Karpas-422 (cell line): ENCODE data around the gene GPC5. TPM values are rescaled to one million over a fixed set of nuclear protein-coding genes. Genes with fewer than 3 reads are reported as not detected.
"Not testable (repeated sequence)": the region's sequence is repeated elsewhere in the genome, so short reads cannot be mapped to it uniquely, and the experiment has no call there.

ENCODE experiments used
- DNase-seq: peaks from one replicate; pipeline ENCODE4 v3.0.0-alpha.2; 2015
- H2AFZ ChIP-seq: fragments of 200-600 bp; sonication (generic); 2 replicates; pipeline ENCODE4 v1.6.1; 2014; ENCODE audit warnings: antibody characterized with exemption, low read length, mixed read lengths
- H3K27ac ChIP-seq: fragments of 200-600 bp; sonication (generic); 2 replicates; pipeline ENCODE4 v1.5.1; 2014; ENCODE audit warnings: mild to moderate bottlenecking, low read length, moderate library complexity
- H3K27me3 ChIP-seq: fragments of 200-600 bp; sonication (generic); 2 replicates; pipeline ENCODE4 v1.6.1; 2014; ENCODE audit warnings: low read length, mixed read lengths
- H3K36me3 ChIP-seq: fragments of 200-600 bp; sonication (generic); 2 replicates; pipeline ENCODE4 v1.6.1; 2014; ENCODE audit warnings: low read length, mixed read lengths; ENCODE audit not compliant: insufficient read depth
- H3K4me1 ChIP-seq: fragments of 200-600 bp; sonication (generic); 2 replicates; pipeline ENCODE4 v1.6.1; 2014; ENCODE audit warnings: mild to moderate bottlenecking, low read length, mixed read lengths
- H3K4me2 ChIP-seq: fragments of 200-600 bp; sonication (generic); 2 replicates; pipeline ENCODE4 v1.6.1; 2014; ENCODE audit warnings: low read length, low read depth, mild to moderate bottlenecking; ENCODE audit not compliant: poor library complexity, severe bottlenecking
- H3K4me3 ChIP-seq: fragments of 200-600 bp; sonication (generic); 2 replicates; pipeline ENCODE4 v1.5.1; 2014; ENCODE audit warnings: mild to moderate bottlenecking, antibody characterized with exemption, low read length, mixed read lengths
- H3K79me2 ChIP-seq: fragments of 200-600 bp; sonication (generic); 2 replicates; pipeline ENCODE4 v1.6.1; 2014; ENCODE audit warnings: mild to moderate bottlenecking, low read length, mixed read lengths
- H3K9ac ChIP-seq: fragments of 200-600 bp; sonication (generic); 2 replicates; pipeline ENCODE4 v1.6.0; 2014; ENCODE audit warnings: low read length
- H3K9me2 ChIP-seq: fragments of 200-600 bp; sonication (generic), shearing (Covaris generic); replicated peaks from 2 replicates; pipeline ENCODE4 v1.6.0; 2014; ENCODE audit warnings: mild to moderate bottlenecking, low read length, moderate library complexity; ENCODE audit not compliant: insufficient read depth
- H3K9me3 ChIP-seq: fragments of 300-700, 200-600 bp; sonication (generic); 2 replicates; pipeline ENCODE4 v1.6.1; 2014; ENCODE audit warnings: low read length, mixed read lengths
- H4K20me1 ChIP-seq: fragments of 200-600 bp; sonication (generic); 2 replicates; pipeline ENCODE4 v1.6.1; 2014; ENCODE audit warnings: mild to moderate bottlenecking, antibody characterized with exemption, low read length, low read depth; ENCODE audit not compliant: insufficient read depth
- total RNA-seq: library from RNA; depleted of rRNA; stranded (reverse); fragments of >200 nt; shearing (Covaris generic); gene quantifications from 2 replicates; pipeline ENCODE4 v1.2.3, GENCODE V29; 2014; ENCODE audit warnings: low replicate concordance

GPC5 gene
- total RNA-seq, 1 experiment from 2014 or later, result not detected

- not testable (repeated sequence) for H4K20me1 ChIP-seq, H3K36me3 ChIP-seq, H3K27ac ChIP-seq, H3K4me1 ChIP-seq, H3K4me2 ChIP-seq, H3K9me2 ChIP-seq, H2AFZ ChIP-seq, H3K4me3 ChIP-seq, H3K79me2 ChIP-seq, DNase-seq, H3K9ac ChIP-seq, H3K27me3 ChIP-seq
- peaks cover 12% of the 10 kb centered on the region; the same call in 1 of the 2 replicates for H3K9me3 ChIP-seq
Observed at GRCh38 chr13:92752705-92753104, 1354.3 kb downstream of the GPC5 start.

GRCh38 chr13:92761710-92762109, 1363.3 kb downstream of the GPC5 start:
- H3K36me3 ChIP-seq, result no peaks in the 10 kb centered on the region
- no peak overlapping the region for H2AFZ ChIP-seq
- H4K20me1 ChIP-seq, result no peaks in the 10 kb centered on the region
- H3K9me2 ChIP-seq, result no peaks in the 10 kb centered on the region
- H3K4me2 ChIP-seq, result no peak overlapping the region
- H3K79me2 ChIP-seq, result no peaks in the 10 kb centered on the region
- H3K4me3 ChIP-seq, result no peak overlapping the region
- H3K9ac ChIP-seq, result no peak overlapping the region
- H3K27me3 ChIP-seq, result no peaks in the 10 kb centered on the region
- H3K4me1 ChIP-seq, result no peaks in the 10 kb centered on the region
- no peak for DNase-seq
- no peak overlapping the region for H3K27ac ChIP-seq
- H3K9me3 ChIP-seq, result peaks cover 34% of the 10 kb centered on the region

GRCh38 chr13:92767468-92767867, 1369.0 kb downstream of the GPC5 start:
- H3K4me2 ChIP-seq, result no peak overlapping the region
- H3K9me3 ChIP-seq, result peaks cover 33% of the 10 kb centered on the region

GRCh38 chr13:92768602-92769001, 1370.2 kb downstream of the GPC5 start:
- Histone ChIP-seq H4K20me1 (no peaks in the 10 kb centered on the region), H3K27ac (no peak overlapping the region), H3K4me2 (no peak overlapping the region), H2AFZ (no peak overlapping the region), H3K9ac (no peak overlapping the region), H3K27me3 (no peaks in the 10 kb centered on the region), H3K4me1 (no peaks in the 10 kb centered on the region), H3K9me3 (peaks cover 26% of the 10 kb centered on the region), H3K36me3 (no peaks in the 10 kb centered on the region), H3K79me2 (no peaks in the 10 kb centered on the region), H3K9me2 (no peaks in the 10 kb centered on the region), H3K4me3 (no peak overlapping the region)
- no peak for DNase-seq

More at GRCh38 chr13:92767468-92767867, 1369.0 kb downstream of the GPC5 start:
- Histone ChIP-seq H3K36me3 (no peaks in the 10 kb centered on the region), H3K79me2 (no peaks in the 10 kb centered on the region), H3K27ac (no peak overlapping the region), H3K9me2 (no peaks in the 10 kb centered on the region), H2AFZ (no peak overlapping the region), H3K9ac (no peak overlapping the region), H3K4me1 (no peaks in the 10 kb centered on the region), H3K4me3 (no peak overlapping the region), H3K27me3 (no peaks in the 10 kb centered on the region), H4K20me1 (no peaks in the 10 kb centered on the region)
- DNase-seq, result no peak

GRCh38 chr13:92769046-92769445, 1370.6 kb downstream of the GPC5 start:
- Histone ChIP-seq H3K4me3 (no peak overlapping the region), H3K79me2 (no peaks in the 10 kb centered on the region), H3K36me3 (no peaks in the 10 kb centered on the region), H4K20me1 (no peaks in the 10 kb centered on the region), H3K4me1 (no peaks in the 10 kb centered on the region), H3K27me3 (no peaks in the 10 kb centered on the region), H3K27ac (no peak overlapping the region), H3K4me2 (no peak overlapping the region), H2AFZ (no peak overlapping the region), H3K9me2 (no peaks in the 10 kb centered on the region), H3K9me3 (peaks cover 23% of the 10 kb centered on the region), H3K9ac (no peak overlapping the region)
- DNase-seq, result no peak

- Histone ChIP-seq H3K9ac (no peak overlapping the region), H2AFZ (no peak overlapping the region), H3K79me2 (no peaks in the 10 kb centered on the region), H3K9me3 (peaks cover 18% of the 10 kb centered on the region), H3K27ac (no peak overlapping the region), H3K4me1 (no peaks in the 10 kb centered on the region), H3K4me3 (no peak overlapping the region), H3K36me3 (no peaks in the 10 kb centered on the region), H3K27me3 (no peaks in the 10 kb centered on the region), H3K4me2 (no peak overlapping the region), H3K9me2 (no peaks in the 10 kb centered on the region), H4K20me1 (no peaks in the 10 kb centered on the region)
- DNase-seq, result no peak
Observed at GRCh38 chr13:92775658-92776057, 1377.2 kb downstream of the GPC5 start.

- Histone ChIP-seq H3K4me2 (no peak overlapping the region), H3K27ac (no peak overlapping the region), H3K4me3 (no peak overlapping the region), H3K9me2 (no peaks in the 10 kb centered on the region), H3K79me2 (no peaks in the 10 kb centered on the region), H3K27me3 (no peaks in the 10 kb centered on the region), H3K36me3 (no peaks in the 10 kb centered on the region), H4K20me1 (no peaks in the 10 kb centered on the region), H3K9ac (no peak overlapping the region), H3K4me1 (no peaks in the 10 kb centered on the region), H2AFZ (no peak overlapping the region), H3K9me3 (peaks cover 22% of the 10 kb centered on the region)
- no peak for DNase-seq
Observed at GRCh38 chr13:92781965-92782690, 1383.7 kb downstream of the GPC5 start.

GRCh38 chr13:92802776-92803175, 1404.4 kb downstream of the GPC5 start:
- Histone ChIP-seq H4K20me1 (no peaks in the 10 kb centered on the region), H3K4me2 (no peak overlapping the region), H2AFZ (no peak overlapping the region), H3K9me3 (peaks cover 20% of the 10 kb centered on the region), H3K9me2 (no peaks in the 10 kb centered on the region), H3K4me3 (no peak overlapping the region), H3K9ac (no peak overlapping the region), H3K27me3 (no peaks in the 10 kb centered on the region), H3K36me3 (no peaks in the 10 kb centered on the region), H3K27ac (no peak overlapping the region), H3K79me2 (no peaks in the 10 kb centered on the region), H3K4me1 (no peaks in the 10 kb centered on the region)
- DNase-seq, result no peak
